WTC11 (cell line): ENCODE results near the gene MTFMT.

Experiments used
- FOXJ3 ChIP-seq: sonication (generic); formaldehyde crosslinking; IDR thresholded peaks from 2 replicates; pipeline ENCODE4 v1.9.0; 2021; ENCODE audit warnings: missing genetic modification reagents, mild to moderate bottlenecking, borderline replicate concordance
- FOXP1 ChIP-seq: sonication (generic); formaldehyde crosslinking; IDR thresholded peaks from 2 replicates; pipeline ENCODE4 v1.8.0; 2022; ENCODE audit warnings: missing genetic modification reagents, mild to moderate bottlenecking, moderate library complexity, borderline replicate concordance
- MYBL2 ChIP-seq: sonication (generic); formaldehyde crosslinking; IDR thresholded peaks from 2 replicates; pipeline ENCODE4 v1.8.1; 2023; ENCODE audit warnings: mild to moderate bottlenecking, moderate library complexity, missing genetic modification reagents
- NR2C2 ChIP-seq: sonication (generic); formaldehyde crosslinking; IDR thresholded peaks from 2 replicates; pipeline ENCODE4 v1.8.0; 2022; ENCODE audit warnings: mild to moderate bottlenecking, missing genetic modification reagents
- OVOL2 ChIP-seq: fragments of 250-450 bp; sonication (Bioruptor Pico); IDR thresholded peaks from 2 replicates; pipeline ENCODE4 v1.9.0; 2021; ENCODE audit warnings: mild to moderate bottlenecking, borderline replicate concordance
- TCF7 ChIP-seq: sonication (generic); formaldehyde crosslinking; IDR thresholded peaks from 2 replicates; pipeline ENCODE4 v1.8.0; 2022; ENCODE audit warnings: mild to moderate bottlenecking, low read depth, missing genetic modification reagents, moderate library complexity
- TF ChIP-seq, protein P1 (sequence below): fragments of 200-600 bp; IDR thresholded peaks from 2 replicates; pipeline ENCODE4 v1.8.0; 2022; ENCODE audit warnings: antibody characterized with exemption
- TF ChIP-seq, protein P2 (sequence below): sonication (generic); formaldehyde crosslinking; conservative IDR thresholded peaks from 2 replicates; pipeline ENCODE4 v1.8.1; 2023; ENCODE audit warnings: mild to moderate bottlenecking, low read depth, missing genetic modification reagents, moderate library complexity
- TF ChIP-seq, protein P3 (sequence below): sonication (generic); formaldehyde crosslinking; IDR thresholded peaks from 2 replicates; pipeline ENCODE4 v1.8.1; 2023; ENCODE audit warnings: mild to moderate bottlenecking, missing genetic modification reagents, moderate library complexity
- TF ChIP-seq, protein P4 (sequence below): sonication (generic); formaldehyde crosslinking; IDR thresholded peaks from 2 replicates; pipeline ENCODE4 v1.8.0; 2022; ENCODE audit warnings: missing genetic modification reagents

DNA sequence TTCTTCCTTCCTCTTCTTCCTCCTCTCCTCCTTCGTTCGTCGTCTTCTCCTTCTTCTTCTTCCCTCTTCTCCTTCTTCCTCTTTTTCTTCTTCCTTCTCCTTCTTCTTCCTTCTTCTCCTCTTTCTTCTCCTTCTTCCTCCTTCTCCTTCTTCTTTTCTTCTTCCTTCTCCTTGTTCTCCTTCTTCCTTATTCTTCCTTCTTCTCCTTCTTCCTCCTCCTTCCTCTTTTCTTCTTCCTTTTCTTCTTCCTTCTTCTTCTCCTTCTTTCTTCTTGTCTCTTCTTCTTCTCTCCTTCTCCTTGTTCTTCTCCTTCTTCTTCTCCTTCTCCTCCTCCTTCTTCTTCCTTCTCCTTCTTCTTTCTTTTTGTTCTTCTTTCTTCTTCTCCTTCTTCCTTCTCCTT lies 75.0 kb downstream of the MTFMT start:
- TF ChIP-seq, protein P1, sequence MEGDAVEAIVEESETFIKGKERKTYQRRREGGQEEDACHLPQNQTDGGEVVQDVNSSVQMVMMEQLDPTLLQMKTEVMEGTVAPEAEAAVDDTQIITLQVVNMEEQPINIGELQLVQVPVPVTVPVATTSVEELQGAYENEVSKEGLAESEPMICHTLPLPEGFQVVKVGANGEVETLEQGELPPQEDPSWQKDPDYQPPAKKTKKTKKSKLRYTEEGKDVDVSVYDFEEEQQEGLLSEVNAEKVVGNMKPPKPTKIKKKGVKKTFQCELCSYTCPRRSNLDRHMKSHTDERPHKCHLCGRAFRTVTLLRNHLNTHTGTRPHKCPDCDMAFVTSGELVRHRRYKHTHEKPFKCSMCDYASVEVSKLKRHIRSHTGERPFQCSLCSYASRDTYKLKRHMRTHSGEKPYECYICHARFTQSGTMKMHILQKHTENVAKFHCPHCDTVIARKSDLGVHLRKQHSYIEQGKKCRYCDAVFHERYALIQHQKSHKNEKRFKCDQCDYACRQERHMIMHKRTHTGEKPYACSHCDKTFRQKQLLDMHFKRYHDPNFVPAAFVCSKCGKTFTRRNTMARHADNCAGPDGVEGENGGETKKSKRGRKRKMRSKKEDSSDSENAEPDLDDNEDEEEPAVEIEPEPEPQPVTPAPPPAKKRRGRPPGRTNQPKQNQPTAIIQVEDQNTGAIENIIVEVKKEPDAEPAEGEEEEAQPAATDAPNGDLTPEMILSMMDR: no peak
- TF ChIP-seq OVOL2: no peak
- TF ChIP-seq MYBL2 (CRISPR knock-in tag): no peak
- TF ChIP-seq, protein P2, sequence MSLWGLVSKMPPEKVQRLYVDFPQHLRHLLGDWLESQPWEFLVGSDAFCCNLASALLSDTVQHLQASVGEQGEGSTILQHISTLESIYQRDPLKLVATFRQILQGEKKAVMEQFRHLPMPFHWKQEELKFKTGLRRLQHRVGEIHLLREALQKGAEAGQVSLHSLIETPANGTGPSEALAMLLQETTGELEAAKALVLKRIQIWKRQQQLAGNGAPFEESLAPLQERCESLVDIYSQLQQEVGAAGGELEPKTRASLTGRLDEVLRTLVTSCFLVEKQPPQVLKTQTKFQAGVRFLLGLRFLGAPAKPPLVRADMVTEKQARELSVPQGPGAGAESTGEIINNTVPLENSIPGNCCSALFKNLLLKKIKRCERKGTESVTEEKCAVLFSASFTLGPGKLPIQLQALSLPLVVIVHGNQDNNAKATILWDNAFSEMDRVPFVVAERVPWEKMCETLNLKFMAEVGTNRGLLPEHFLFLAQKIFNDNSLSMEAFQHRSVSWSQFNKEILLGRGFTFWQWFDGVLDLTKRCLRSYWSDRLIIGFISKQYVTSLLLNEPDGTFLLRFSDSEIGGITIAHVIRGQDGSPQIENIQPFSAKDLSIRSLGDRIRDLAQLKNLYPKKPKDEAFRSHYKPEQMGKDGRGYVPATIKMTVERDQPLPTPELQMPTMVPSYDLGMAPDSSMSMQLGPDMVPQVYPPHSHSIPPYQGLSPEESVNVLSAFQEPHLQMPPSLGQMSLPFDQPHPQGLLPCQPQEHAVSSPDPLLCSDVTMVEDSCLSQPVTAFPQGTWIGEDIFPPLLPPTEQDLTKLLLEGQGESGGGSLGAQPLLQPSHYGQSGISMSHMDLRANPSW: no peak
- TF ChIP-seq NR2C2 (CRISPR knock-in tag): no peak
- no peak for TF ChIP-seq FOXP1 (CRISPR knock-in tag)
- TF ChIP-seq, protein P3, sequence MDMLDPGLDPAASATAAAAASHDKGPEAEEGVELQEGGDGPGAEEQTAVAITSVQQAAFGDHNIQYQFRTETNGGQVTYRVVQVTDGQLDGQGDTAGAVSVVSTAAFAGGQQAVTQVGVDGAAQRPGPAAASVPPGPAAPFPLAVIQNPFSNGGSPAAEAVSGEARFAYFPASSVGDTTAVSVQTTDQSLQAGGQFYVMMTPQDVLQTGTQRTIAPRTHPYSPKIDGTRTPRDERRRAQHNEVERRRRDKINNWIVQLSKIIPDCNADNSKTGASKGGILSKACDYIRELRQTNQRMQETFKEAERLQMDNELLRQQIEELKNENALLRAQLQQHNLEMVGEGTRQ: no peak
- TF ChIP-seq, protein P4, sequence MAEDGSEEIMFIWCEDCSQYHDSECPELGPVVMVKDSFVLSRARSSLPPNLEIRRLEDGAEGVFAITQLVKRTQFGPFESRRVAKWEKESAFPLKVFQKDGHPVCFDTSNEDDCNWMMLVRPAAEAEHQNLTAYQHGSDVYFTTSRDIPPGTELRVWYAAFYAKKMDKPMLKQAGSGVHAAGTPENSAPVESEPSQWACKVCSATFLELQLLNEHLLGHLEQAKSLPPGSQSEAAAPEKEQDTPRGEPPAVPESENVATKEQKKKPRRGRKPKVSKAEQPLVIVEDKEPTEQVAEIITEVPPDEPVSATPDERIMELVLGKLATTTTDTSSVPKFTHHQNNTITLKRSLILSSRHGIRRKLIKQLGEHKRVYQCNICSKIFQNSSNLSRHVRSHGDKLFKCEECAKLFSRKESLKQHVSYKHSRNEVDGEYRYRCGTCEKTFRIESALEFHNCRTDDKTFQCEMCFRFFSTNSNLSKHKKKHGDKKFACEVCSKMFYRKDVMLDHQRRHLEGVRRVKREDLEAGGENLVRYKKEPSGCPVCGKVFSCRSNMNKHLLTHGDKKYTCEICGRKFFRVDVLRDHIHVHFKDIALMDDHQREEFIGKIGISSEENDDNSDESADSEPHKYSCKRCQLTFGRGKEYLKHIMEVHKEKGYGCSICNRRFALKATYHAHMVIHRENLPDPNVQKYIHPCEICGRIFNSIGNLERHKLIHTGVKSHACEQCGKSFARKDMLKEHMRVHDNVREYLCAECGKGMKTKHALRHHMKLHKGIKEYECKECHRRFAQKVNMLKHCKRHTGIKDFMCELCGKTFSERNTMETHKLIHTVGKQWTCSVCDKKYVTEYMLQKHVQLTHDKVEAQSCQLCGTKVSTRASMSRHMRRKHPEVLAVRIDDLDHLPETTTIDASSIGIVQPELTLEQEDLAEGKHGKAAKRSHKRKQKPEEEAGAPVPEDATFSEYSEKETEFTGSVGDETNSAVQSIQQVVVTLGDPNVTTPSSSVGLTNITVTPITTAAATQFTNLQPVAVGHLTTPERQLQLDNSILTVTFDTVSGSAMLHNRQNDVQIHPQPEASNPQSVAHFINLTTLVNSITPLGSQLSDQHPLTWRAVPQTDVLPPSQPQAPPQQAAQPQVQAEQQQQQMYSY (CRISPR knock-in tag): no peak
- TF ChIP-seq TCF7 (CRISPR knock-in tag): no peak
- no peak for TF ChIP-seq FOXJ3 (CRISPR knock-in tag)
